ENCODE data around the gene HYAL1.
A peak's percentile ranks its signal among the peaks of the same experiment; 100 is the strongest.

The HYAL1 gene

GRCh38 chr3:50325113-50325480 lies 21.7 kb upstream of the HYAL1 start:
- H3K4me1 ChIP-seq (ENCODE audit: insufficient read depth, insufficient read length) = peaks cover 27% of the 10 kb centered on the region
- H3K9me3 ChIP-seq (ENCODE audit: insufficient read depth, low read length) = no peaks in the 10 kb centered on the region
- peaks cover 57% of the 10 kb centered on the region for H3K36me3 ChIP-seq (ENCODE audit: insufficient read depth, insufficient read length, low read length)
- no peaks in the 10 kb centered on the region for H3K27me3 ChIP-seq (ENCODE audit: insufficient read depth, insufficient read length)
- DNase-seq (ENCODE audit: low read depth, low spot score) = no peak
- TF ChIP-seq YY1 (IDR thresholded peaks at IDR 0.05; ENCODE audit: insufficient read depth, insufficient read length) = no peak
- TF ChIP-seq ZNF274 (IDR thresholded peaks at IDR 0.05; ENCODE audit: low read depth, low read length) = no peak
- TF ChIP-seq SUZ12 (IDR thresholded peaks at IDR 0.05; ENCODE audit: extremely low read depth, insufficient read depth, insufficient read length) = no peak
- H3K4me3 ChIP-seq (ENCODE audit: insufficient read length, low read depth) = no peak overlapping the region
- H3K9ac ChIP-seq (ENCODE audit: insufficient read length, low read depth) = no peak overlapping the region

GRCh38 chr3:50324351-50325112 lies 21.2 kb upstream of the HYAL1 start:
- Histone ChIP-seq H3K9me3 (ENCODE audit: insufficient read depth, low read length) (no peaks in the 10 kb centered on the region), H3K9ac (ENCODE audit: insufficient read length, low read depth) (no peak overlapping the region), H3K27me3 (ENCODE audit: insufficient read depth, insufficient read length) (no peaks in the 10 kb centered on the region), H3K36me3 (ENCODE audit: insufficient read depth, insufficient read length, low read length) (peaks cover 57% of the 10 kb centered on the region), H3K4me1 (ENCODE audit: insufficient read depth, insufficient read length) (peaks cover 32% of the 10 kb centered on the region), H3K4me3 (ENCODE audit: insufficient read length, low read depth) (no peak overlapping the region)
- peak; percentile 75 for DNase-seq (ENCODE audit: low read depth, low spot score)
- TF ChIP-seq YY1 (IDR thresholded peaks at IDR 0.05; ENCODE audit: insufficient read depth, insufficient read length) (no peak), SUZ12 (IDR thresholded peaks at IDR 0.05; ENCODE audit: extremely low read depth, insufficient read depth, insufficient read length) (no peak), ZNF274 (IDR thresholded peaks at IDR 0.05; ENCODE audit: low read depth, low read length) (no peak)

GRCh38 chr3:50323614-50324199 lies 20.3 kb upstream of the HYAL1 start:
- DNase-seq (ENCODE audit: low read depth, low spot score) = no peak
- H3K4me1 ChIP-seq (ENCODE audit: insufficient read depth, insufficient read length) = peaks cover 38% of the 10 kb centered on the region
- H3K36me3 ChIP-seq (ENCODE audit: insufficient read depth, insufficient read length, low read length) = peaks cover 59% of the 10 kb centered on the region
- TF ChIP-seq ZNF274 (IDR thresholded peaks at IDR 0.05; ENCODE audit: low read depth, low read length) (no peak), SUZ12 (IDR thresholded peaks at IDR 0.05; ENCODE audit: extremely low read depth, insufficient read depth, insufficient read length) (no peak), YY1 (IDR thresholded peaks at IDR 0.05; ENCODE audit: insufficient read depth, insufficient read length) (no peak)
- H3K9ac ChIP-seq (ENCODE audit: insufficient read length, low read depth) = no peak overlapping the region
- H3K27me3 ChIP-seq (ENCODE audit: insufficient read depth, insufficient read length) = no peaks in the 10 kb centered on the region
- no peaks in the 10 kb centered on the region for H3K9me3 ChIP-seq (ENCODE audit: insufficient read depth, low read length)
- no peak overlapping the region for H3K4me3 ChIP-seq (ENCODE audit: insufficient read length, low read depth)

- Histone ChIP-seq H3K4me3 (ENCODE audit: insufficient read length, low read depth) (peak overlapping the region; percentile 74), H3K9me3 (ENCODE audit: insufficient read depth, low read length) (no peaks in the 10 kb centered on the region), H3K27me3 (ENCODE audit: insufficient read depth, insufficient read length) (no peaks in the 10 kb centered on the region), H3K9ac (ENCODE audit: insufficient read length, low read depth) (peak overlapping the region; percentile 99), H3K4me1 (ENCODE audit: insufficient read depth, insufficient read length) (peaks cover 44% of the 10 kb centered on the region), H3K36me3 (ENCODE audit: insufficient read depth, insufficient read length, low read length) (peaks cover 65% of the 10 kb centered on the region)
- TF ChIP-seq ZNF274 (IDR thresholded peaks at IDR 0.05; ENCODE audit: low read depth, low read length) = no peak
- DNase-seq (ENCODE audit: low read depth, low spot score) = no peak
These were observed 19.8 kb upstream of the HYAL1 start for GRCh38 chr3:50323092-50323600.

GRCh38 chr3:50322386-50323091 lies 19.2 kb upstream of the HYAL1 start, which contains the start of gene HYAL2:
HYAL2 (minus strand) TSS chr3:50322745; CDS start chr3:50320489, 2,256 bp downstream.
- Histone ChIP-seq H3K27me3 (ENCODE audit: insufficient read depth, insufficient read length) (no peaks in the 10 kb centered on the region), H3K9ac (ENCODE audit: insufficient read length, low read depth) (peak within 1 kb of the TSS; percentile 99), H3K4me1 (ENCODE audit: insufficient read depth, insufficient read length) (peaks cover 49% of the 10 kb centered on the region), H3K9me3 (ENCODE audit: insufficient read depth, low read length) (no peaks in the 10 kb centered on the region), H3K4me3 (ENCODE audit: insufficient read length, low read depth) (peak within 1 kb of the TSS; percentile 87), H3K36me3 (ENCODE audit: insufficient read depth, insufficient read length, low read length) (peaks cover 71% of the 10 kb centered on the region)
- TF ChIP-seq SUZ12 (IDR thresholded peaks at IDR 0.05; ENCODE audit: extremely low read depth, insufficient read depth, insufficient read length) (no peak), YY1 (IDR thresholded peaks at IDR 0.05; ENCODE audit: insufficient read depth, insufficient read length) (no peak), ZNF274 (IDR thresholded peaks at IDR 0.05; ENCODE audit: low read depth, low read length) (no peak)
- DNase-seq (ENCODE audit: low read depth, low spot score) = no peak

- no peak for DNase-seq (ENCODE audit: low read depth, low spot score)
- Histone ChIP-seq H3K27me3 (ENCODE audit: insufficient read depth, insufficient read length) (no peaks in the 10 kb centered on the region), H3K4me1 (ENCODE audit: insufficient read depth, insufficient read length) (peaks cover 53% of the 10 kb centered on the region), H3K9ac (ENCODE audit: insufficient read length, low read depth) (peak overlapping the region; percentile 99), H3K36me3 (ENCODE audit: insufficient read depth, insufficient read length, low read length) (peaks cover 75% of the 10 kb centered on the region), H3K4me3 (ENCODE audit: insufficient read length, low read depth) (peak overlapping the region; percentile 74), H3K9me3 (ENCODE audit: insufficient read depth, low read length) (no peaks in the 10 kb centered on the region)
- no peak for TF ChIP-seq SUZ12 (IDR thresholded peaks at IDR 0.05; ENCODE audit: extremely low read depth, insufficient read depth, insufficient read length)
- no peak for TF ChIP-seq YY1 (IDR thresholded peaks at IDR 0.05; ENCODE audit: insufficient read depth, insufficient read length)
- no peak for TF ChIP-seq ZNF274 (IDR thresholded peaks at IDR 0.05; ENCODE audit: low read depth, low read length)
These were observed 18.7 kb upstream of the HYAL1 start for GRCh38 chr3:50322115-50322385.

Measured in NT2/D1 (cell line).